HG02623 (cell line): ENCODE results near the gene SUSD2.

ENCODE experiments used
- ATAC-seq: cut with Tn5 transposase; IDR thresholded peaks from one replicate; pipeline ENCODE4 v1.9.1; 2021; ENCODE audit warnings: moderate library complexity; ENCODE audit not compliant: unreplicated experiment

SUSD2 gene

GRCh38 chr22:24153353-24153752 lies 27.9 kb upstream of the SUSD2 start:
- no peak for ATAC-seq

- no peak for ATAC-seq
Measured at GRCh38 chr22:24153959-24154358, 27.3 kb upstream of the SUSD2 start.

- no peak for ATAC-seq
Measured at GRCh38 chr22:24154826-24155225, 26.5 kb upstream of the SUSD2 start.

GRCh38 chr22:24155627-24156140 lies 25.6 kb upstream of the SUSD2 start:
- peak; percentile 19 for ATAC-seq

- peak; percentile 32 for ATAC-seq
Measured at GRCh38 chr22:24156141-24156912, 25.0 kb upstream of the SUSD2 start.

GRCh38 chr22:24156913-24157821 lies 24.1 kb upstream of the SUSD2 start:
- ATAC-seq = peak; percentile 79

GRCh38 chr22:24157822-24158135 lies 23.5 kb upstream of the SUSD2 start:
- no peak for ATAC-seq

GRCh38 chr22:24159650-24160049 lies 21.6 kb upstream of the SUSD2 start:
- no peak for ATAC-seq

GRCh38 chr22:24160546-24160945 lies 20.7 kb upstream of the SUSD2 start:
- no peak for ATAC-seq

- no peak for ATAC-seq
Measured at GRCh38 chr22:24161485-24161884, 19.8 kb upstream of the SUSD2 start.

- no peak for ATAC-seq
Measured at GRCh38 chr22:24161909-24162308, 19.4 kb upstream of the SUSD2 start.

- ATAC-seq = no peak
Measured at GRCh38 chr22:24162436-24162835, 18.9 kb upstream of the SUSD2 start.

GRCh38 chr22:24164243-24164642 lies 17.0 kb upstream of the SUSD2 start:
- no peak for ATAC-seq

- ATAC-seq = no peak
Measured at GRCh38 chr22:24164940-24165339, 16.3 kb upstream of the SUSD2 start.

GRCh38 chr22:24165673-24166072 lies 15.6 kb upstream of the SUSD2 start:
- no peak for ATAC-seq

GRCh38 chr22:24166811-24167210 lies 14.5 kb upstream of the SUSD2 start:
- ATAC-seq = no peak

- no peak for ATAC-seq
Measured at GRCh38 chr22:24169439-24170058, 11.7 kb upstream of the SUSD2 start.

GRCh38 chr22:24170188-24170587 lies 11.1 kb upstream of the SUSD2 start:
- no peak for ATAC-seq

GRCh38 chr22:24170632-24171031 lies 10.7 kb upstream of the SUSD2 start:
- no peak for ATAC-seq

- ATAC-seq = no peak
Measured at GRCh38 chr22:24171822-24172221, 9.5 kb upstream of the SUSD2 start.

- ATAC-seq = no peak
Measured at GRCh38 chr22:24175160-24175808, 6.0 kb upstream of the SUSD2 start.
